NB4 (cell line): Measurements from ENCODE around the gene SCG2.

ENCODE experiments used
- MAX ChIP-seq: IDR thresholded peaks from 2 replicates; pipeline ENCODE4 v1.6.1; 2011; ENCODE audit warnings: low read depth, low read length
- MYC ChIP-seq: IDR thresholded peaks from 2 replicates; pipeline ENCODE4 v1.6.1; 2011; ENCODE audit warnings: low read depth, low read length
- POLR2A ChIP-seq: IDR thresholded peaks from 2 replicates; pipeline ENCODE4 v1.6.1; 2011; ENCODE audit warnings: mild to moderate bottlenecking; ENCODE audit not compliant: insufficient read length; ENCODE audit errors: extremely low read depth
- TF ChIP-seq, protein P1 (sequence below): IDR thresholded peaks from one replicate; pipeline ENCODE4 v1.5.1; 2012; ENCODE audit warnings: low read depth, low read length

GRCh38 chr2:223643309-223643708 is 41.1 kb upstream of the SCG2 start:
- TF ChIP-seq, protein P1, sequence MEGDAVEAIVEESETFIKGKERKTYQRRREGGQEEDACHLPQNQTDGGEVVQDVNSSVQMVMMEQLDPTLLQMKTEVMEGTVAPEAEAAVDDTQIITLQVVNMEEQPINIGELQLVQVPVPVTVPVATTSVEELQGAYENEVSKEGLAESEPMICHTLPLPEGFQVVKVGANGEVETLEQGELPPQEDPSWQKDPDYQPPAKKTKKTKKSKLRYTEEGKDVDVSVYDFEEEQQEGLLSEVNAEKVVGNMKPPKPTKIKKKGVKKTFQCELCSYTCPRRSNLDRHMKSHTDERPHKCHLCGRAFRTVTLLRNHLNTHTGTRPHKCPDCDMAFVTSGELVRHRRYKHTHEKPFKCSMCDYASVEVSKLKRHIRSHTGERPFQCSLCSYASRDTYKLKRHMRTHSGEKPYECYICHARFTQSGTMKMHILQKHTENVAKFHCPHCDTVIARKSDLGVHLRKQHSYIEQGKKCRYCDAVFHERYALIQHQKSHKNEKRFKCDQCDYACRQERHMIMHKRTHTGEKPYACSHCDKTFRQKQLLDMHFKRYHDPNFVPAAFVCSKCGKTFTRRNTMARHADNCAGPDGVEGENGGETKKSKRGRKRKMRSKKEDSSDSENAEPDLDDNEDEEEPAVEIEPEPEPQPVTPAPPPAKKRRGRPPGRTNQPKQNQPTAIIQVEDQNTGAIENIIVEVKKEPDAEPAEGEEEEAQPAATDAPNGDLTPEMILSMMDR, result no peak
- no peak for TF ChIP-seq POLR2A
- TF ChIP-seq MYC, result no peak
- TF ChIP-seq MAX, result no peak
